Stimulated activated CD4-positive, alpha-beta T cell treated with anti-CD3 and anti-CD28 coated beads, Interleukin-2, amount 100 ng/mL, for 48 hours (primary cell): ENCODE data around the gene TBCK.
"Not testable (repeated sequence)": the region's sequence is repeated elsewhere in the genome, so short reads cannot be mapped to it uniquely, and the experiment has no call there.

ENCODE experiments used
- DNase-seq, 2 donors: peaks; one replicate each; pipeline ENCODE4 v3.0.0-alpha.2; 2020

Gene TBCK

DNA sequence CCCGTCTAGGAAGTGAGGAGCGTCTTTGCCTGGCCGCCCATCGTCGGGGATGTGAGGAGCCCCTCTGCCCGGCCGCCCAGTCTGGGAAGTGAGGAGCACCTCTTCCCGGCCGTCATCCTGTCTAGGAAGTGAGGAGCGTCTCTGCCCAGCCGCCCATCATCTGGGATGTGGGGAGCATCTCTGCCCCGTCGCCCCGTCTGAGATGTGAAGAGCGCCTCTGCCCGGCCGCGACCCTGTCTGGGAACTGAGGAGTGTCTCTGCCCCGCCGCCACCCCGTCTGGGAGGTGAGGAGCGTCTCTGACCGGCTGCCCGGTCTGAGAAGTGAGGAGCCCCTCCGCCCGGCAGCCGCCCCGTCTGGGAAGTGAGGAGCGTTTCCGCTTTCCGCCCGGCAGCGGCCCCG is 5.2 kb upstream of the TBCK start:
- not testable (repeated sequence) for DNase-seq

DNA sequence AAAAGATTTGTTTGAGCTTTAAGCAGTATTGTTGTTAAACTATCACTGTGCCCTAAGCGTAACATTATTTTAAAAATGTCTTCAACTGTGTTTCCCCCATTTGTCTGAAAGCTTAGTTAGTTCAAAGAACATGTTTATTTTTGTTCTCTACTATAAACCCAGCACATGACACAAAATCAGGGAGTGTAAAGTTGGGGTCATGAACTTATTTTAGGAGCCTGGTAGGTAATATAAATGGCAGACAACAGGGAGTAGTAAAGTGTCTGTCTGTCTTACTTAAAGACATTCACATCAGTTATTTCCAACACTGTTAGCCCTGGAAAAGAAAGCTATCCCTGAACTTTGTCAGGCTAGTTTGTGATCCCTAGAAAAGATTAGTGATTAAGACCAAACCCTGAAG is 4.2 kb upstream of the TBCK start:
- DNase-seq, result no peak

DNA sequence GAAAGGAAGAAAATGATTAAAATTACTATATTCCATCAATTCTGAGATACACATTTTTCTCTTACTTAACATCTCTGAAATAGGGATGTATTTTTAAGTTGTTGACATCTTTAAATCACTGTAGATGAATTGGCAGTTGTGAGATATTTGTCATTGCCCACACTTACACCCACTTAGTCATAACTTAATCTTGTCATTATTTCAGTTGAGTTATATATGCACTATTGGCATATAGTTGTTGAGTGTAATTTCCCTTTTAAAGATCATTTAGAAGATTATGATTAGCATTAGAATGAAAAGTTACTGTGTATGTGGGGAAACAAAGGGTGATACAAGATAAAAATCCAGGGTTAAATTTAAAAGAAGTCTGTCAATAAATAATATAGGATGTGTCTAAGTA is 2.5 kb upstream of the TBCK start:
- no peak for DNase-seq

DNA sequence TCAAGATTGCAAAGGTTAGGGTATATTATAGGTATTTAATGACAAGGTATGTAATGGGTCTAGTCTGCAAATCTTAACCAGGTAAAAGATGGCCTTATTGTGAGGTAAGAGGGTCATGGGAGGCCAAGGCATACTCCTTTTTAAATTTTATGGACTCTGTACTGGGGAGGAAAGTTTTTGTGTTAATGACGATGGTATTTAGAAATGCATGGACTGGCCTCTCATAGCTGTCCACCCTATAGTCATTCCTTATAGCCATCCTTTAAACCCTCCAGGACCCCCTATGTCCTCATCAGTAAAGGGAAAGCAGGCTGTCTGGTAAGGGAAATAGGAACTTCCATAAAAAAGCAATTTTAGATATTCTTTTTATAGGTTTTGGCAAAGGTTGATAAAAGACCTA is 1.8 kb upstream of the TBCK start:
- no peak for DNase-seq

DNA sequence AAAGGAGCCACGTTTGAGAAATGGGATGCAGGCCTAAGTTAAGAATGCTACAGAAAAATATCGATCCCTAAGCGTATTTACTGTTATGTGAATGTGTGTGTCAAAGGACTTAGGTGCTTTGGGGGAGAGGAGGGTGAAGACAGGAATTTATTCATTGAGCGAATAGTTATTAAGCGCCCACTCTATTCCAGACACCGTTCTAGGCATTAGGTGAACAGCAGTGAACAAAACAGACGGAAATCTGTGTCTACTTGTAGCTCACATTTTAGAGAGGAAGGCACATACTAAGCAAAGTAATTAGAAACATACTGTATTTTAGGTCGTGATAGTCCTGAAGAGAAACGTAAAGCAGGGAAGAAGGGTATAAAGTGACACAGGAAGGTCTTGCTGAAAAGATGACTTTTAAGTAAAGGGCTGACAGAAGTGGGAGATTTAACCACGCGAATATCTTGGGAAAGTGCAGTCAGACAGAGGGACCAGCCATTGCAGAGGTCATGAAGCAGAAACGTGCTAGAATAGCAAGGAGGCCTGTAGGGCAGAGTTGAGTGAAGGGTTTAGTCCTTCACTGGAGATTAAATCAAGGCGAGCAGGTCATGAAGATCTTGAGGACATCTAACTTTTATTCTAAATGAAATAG is 882 bp upstream of the TBCK start:
- DNase-seq, result no peak

DNA sequence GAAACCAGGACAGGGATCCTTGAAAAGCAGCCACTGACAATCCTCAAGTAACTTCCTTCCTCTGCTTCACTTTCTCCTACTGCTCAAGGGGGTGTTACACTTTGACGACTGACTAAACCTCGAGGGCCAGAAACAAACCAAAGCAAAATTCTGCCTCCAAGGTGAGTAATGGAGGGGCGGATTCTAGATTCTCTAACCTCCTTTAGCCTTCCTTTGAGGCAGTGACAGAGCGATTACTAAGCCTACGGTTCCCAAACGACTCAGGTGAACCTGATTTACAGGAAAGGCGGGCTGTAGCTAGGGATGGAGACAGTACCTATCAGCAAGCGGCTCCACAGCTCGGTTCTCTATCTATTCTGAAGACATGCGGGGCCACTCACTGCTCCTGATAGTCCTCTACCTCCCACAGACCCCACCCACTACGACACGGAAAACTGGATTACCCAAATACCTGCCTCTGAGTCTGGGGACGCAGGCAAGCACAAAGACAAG is 487 bp downstream of the TBCK start:
- peak in 1 of 2 donors; percentile 29 for DNase-seq

DNA sequence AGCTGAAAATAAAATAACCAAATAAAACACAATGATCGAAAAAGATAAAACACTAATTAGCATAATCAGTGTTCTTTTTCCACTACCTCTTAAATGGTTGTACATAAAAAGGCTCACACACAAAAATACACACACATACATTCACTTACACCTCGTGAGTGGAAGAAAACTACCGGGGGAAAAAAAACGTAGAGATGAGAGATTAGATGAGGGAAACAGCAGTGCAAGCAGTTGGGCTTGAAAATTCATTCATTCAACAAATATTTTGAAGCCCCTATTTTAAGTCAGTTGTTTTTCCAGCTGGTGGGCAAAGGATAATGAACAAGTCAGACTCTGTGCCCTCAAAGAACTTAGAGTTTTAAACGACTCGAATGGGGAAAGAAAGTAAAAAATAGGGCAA is 1.0 kb downstream of the TBCK start:
- DNase-seq, result no peak

DNA sequence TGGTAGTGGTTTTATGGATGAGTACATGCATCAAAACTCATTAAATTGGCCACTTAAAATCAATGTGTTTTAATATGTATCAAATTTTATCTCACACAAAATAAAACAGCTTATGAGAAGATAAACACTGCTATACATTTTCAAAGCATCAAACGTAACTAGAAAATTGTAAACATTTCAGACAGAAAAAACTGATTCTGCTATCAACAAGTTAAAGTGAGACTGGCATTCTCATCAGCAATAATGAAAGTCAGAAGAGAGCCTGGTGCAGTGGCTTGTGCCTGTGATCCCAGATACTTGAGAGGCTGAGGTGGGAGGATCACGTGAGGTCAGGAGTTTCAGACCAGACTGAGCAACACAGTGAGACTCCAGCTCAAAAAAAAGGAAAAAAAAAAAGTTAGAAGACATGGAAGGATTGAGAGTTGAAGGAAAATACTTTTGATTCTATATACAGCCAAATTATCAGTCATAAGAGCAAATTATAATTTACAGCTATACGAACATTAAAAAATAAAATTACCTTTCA is 2.9 kb downstream of the TBCK start:
- DNase-seq, result no peak

DNA sequence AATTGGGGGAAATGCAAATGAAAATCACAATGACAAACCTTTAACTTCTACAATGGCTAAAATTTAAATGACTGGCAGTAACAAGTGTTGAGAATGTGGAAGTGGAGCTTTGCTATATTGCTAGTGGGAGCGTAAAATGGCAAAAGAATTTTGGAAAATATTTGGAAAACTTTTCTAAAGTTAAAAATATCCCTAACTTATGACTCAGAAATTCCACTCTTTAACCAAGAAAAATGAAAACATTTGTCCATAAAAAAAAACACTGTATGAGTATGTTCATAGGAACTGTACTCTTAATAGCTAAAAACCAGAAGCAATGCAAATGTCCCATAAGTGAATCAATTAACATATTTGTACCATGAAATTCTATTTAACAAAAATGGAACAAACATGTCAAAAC is 3.6 kb downstream of the TBCK start:
- DNase-seq, result no peak

DNA sequence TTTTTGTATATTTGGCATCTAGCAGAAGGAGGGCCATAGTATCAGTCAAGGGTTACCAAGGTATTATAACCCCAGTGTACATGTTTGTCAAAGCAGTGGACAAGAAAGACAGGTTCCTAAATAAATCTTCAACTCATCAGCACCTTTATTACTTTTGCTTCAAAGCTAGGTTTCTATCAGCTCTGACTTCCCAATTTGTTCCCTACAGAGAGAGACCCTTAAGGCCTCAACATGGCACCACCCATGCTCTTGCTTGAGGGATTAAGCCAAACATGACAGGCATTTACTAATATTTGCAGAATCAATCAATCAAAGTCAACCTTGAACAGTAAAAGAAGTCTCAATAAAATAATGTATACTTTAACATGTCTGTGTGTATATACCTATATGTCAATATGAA is 9.4 kb downstream of the TBCK start:
- DNase-seq, result no peak

DNA sequence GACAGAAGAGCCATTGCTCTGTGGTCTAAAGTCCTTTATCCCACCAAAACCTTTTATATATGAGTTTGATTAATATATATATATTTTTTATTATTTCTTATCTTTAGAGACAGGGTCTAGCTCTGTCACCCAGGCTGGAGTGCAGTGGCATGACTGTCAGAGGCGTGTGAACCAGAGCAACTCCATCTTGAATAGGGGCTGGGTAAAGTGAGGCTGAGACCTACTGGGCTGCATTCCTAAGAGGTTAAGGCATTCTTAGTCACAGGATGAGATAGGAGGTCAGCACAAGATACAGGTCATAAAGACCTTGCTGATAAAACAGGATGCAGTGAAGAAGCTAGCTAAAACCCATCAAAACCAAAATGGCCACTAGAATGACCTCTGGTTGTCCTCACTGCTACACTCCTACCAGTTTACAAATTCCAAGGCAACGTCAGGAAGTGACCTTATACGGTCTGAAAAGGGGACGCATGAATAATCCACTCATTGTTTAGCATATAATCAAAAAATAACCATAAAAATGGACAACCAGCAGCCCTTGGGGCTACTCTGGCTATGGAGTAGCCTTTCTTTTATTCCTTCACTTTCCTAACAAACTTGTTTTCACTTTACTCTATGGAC is 10.5 kb downstream of the TBCK start:
- DNase-seq, result no peak

DNA sequence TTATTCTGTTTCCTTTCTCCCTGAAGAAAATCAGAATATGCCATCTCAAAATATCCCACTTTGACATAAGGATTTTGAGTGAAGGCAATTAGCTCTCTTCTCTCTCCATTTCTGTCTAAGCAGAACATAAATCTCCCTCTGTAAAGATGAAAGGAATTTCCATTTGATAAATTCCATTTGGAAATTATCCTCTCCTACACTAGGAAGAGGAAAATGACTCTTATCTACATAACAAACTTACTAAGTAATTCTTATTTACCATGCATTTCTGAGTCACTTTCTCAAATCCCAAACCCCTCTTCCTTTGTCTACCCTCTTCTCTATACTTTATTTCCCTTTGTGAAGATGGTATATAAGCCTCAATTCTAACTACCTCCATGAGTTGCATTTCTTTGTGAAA is 11.4 kb downstream of the TBCK start:
- no peak for DNase-seq

DNA sequence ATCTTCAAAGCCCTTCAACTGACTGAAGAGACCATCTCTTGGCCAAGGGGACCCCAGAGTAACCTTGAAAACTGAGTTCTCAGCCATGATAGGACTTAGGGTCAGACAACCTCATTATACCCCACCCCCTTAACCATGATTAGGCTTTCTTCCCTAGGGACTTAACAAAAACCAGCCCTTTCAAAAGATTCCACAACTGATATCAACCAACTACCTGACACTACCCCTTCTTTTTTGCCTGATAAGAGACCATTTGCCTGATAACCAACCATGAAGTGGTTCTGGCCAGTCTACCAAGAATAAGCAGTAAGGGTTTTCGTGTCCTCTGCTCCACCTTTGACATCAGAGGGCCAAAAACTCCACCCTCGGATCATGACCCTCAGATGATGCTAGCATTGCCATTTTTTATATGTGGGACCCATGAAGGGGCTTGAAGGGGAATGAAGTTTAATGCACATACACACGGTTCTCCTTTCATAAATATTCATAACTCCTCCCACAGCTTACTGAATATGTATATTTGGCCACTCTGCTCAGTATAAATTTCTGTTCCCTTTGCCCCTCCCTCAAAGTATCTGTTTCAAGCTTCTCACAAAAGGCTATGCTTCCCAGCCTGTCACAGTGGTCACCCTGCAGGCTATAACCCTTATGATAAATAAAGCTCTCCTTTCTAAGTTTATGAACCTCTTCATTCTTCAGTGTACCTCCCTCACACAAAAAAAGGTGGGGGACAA is 12.3 kb downstream of the TBCK start:
- DNase-seq, result no peak

DNA sequence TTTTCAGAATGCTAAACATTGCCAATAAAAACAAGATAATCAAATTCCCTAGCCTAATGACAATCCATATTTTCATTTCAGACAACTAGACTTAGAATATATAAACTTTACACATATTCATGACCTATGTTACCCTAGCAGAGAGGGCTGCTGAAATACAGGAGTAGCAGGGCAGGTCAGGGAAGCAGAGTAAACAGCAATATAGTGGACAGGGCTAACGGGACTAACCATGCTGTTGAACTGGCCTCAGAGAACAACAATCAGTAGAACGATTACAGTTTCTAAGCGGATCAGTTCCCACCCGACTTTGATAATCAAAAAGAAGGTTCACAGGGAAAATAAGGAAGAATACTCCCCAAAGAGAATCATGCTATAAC is 14.0 kb downstream of the TBCK start:
- no peak for DNase-seq

DNA sequence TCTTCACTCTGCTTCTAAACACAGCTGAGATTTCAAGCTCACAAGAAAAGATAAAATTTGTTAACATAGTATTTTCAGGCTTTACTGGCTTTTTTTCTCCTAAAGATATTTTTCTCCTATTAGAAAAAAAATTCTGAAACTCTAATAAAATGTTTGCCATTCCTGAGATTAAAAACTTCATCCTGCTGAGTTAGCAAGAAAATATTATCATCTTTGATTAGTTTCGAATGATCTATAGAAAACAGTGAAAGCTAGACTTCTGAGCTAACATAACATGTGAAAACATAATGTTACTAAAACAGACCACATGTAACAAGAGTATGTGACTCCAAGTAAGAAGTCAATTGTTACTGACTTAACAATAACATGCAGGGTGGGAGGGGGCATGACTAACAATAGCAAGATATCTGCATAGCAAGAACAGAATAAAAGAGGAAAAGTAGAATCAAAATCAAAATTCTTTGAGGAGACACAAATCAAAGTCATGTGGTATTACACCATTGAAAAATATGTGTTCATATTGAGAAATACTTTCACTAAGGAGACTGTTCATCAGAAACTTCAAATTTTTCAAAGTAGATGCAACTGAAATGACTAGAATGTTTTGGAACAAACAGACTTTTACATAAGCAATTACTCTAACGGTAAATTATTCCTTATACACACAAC is 14.5 kb downstream of the TBCK start:
- DNase-seq, result no peak

DNA sequence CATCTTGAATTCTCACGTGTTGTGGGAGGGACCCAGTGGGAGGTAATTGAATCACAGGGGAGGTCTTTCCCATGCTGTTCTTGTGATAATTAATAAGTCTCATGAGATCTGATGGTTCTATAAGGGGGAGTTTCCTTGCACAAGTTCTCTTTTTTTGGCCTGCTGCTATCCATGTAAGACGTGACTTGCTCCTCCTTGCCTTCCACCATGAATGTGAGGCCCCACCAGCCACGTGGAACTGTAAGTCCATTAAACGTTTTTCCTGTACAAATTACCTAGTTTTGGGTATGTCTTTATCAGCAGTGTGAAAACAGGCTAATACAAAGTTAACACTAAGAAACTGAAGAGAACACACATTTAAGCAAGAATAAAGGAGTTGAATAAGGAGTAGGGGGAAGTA is 16.0 kb downstream of the TBCK start:
- no peak for DNase-seq

DNA sequence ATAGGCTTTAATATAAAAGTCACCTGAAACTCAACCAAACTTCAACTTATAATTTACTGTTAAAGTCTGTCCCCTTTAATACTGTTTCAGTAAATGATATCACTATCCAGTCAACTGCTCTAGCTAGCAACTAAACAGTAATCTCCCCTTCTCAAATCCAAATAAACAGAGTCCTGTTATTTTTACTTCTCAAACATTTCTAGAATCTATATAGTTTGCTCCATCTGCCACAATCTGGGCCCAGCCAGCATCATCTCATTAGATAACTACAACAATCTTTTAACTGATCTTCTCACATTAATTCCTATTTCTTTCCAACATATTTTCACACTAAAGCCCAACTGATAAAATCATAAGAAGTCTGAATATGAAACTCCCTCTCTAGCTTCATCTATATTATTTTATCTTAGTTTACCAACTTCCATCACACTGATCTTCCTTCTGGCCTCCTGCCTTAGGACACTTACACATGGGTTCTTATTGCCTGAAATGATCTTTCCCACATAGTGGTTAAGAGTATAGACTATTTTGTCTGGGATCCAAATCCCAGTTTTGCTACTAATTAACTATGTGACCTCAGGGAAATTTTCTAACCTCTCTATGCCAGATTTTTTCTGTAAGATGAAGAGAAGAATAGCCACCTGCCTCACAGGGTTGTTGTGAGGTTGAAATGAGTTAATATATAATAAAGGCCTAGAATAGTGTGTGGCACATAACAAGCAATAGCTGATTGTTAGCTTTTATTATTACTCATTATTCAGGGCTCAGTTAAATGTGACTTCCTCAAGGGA is 18.6 kb downstream of the TBCK start:
- DNase-seq, result no peak

DNA sequence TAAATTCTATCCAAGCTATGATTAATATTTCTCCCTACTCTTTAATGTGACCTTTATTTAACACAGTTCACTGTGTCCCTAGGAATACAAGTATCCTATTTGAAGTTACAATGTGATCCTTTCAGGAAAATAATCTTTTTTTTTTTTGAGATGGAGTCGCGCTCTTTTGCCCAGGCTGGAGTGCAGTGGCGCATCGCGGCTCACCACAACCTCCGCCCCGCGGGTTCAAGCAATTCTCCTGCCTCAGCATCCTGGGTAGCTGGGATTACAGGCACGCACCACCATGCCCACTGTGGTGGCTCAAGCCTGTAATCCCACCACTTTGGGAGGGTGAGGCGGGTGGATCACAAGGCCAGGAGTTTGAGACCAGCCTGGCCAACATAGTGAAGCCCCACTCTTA is 21.9 kb downstream of the TBCK start:
- no peak for DNase-seq

DNA sequence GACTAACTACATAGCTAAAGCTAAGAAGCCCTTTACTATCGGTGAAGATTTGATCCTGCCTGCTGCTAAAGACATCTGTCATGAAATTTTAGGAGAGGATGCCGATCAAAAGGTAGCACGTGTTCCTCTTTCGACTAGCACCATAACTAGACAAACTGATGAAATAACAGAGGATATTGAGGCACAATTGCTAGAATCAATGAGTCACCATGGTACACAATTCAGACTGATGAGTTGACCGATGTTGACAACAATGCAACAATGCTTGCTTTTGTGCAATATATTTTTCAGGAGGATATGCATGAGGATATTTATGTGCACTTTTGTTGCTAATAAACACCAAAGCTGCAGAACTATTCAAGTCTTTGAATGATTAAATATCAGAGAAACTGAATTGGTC is 24.3 kb downstream of the TBCK start:
- DNase-seq, result no peak

DNA sequence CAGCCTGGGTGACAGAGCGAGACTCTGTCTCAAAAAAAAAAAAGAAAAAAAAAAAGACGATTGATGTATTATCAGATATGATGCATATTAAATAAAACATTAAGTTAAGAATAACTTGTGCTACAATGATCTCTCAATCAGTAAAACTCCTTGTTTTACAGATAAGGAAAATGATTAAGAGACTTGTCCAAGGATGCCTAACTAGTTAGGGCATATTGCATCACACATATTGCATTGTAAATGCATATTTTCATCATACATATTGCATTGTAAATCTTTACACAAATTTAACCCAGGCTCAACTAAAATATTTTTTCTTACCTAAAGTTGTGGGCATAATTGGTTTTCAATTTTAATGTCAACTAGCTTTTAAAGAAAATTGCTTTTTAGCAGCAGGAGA is 26.3 kb downstream of the TBCK start:
- DNase-seq, result no peak

DNA sequence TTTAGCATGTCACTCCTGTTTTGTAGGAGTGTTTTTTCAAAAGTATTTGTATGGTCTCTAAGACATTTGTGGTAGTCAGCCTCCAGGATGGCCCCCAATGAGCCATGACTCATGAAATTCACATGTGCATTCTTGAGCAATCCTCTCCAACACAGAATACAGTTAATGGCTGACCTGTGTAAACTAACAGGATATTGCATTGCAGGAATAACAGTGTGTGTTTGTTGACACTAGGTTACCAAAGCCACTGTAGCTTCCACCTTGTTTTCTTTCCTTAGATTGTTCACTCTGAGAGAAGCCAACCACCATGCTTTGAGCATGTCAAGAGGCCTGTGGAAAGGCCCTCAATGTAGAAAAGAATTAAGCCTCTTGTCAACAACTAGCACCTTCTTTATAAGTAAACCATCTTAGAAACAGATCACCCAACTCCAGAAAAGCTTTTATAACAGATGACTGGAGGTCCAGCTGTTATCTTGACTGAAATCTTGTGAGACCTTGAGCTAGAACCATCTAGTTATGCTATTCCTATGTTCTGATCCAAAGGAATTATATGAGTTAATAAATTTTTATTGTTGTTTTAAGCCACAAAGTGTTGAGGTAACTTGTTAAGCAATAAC is 28.5 kb downstream of the TBCK start:
- DNase-seq, result no peak

DNA sequence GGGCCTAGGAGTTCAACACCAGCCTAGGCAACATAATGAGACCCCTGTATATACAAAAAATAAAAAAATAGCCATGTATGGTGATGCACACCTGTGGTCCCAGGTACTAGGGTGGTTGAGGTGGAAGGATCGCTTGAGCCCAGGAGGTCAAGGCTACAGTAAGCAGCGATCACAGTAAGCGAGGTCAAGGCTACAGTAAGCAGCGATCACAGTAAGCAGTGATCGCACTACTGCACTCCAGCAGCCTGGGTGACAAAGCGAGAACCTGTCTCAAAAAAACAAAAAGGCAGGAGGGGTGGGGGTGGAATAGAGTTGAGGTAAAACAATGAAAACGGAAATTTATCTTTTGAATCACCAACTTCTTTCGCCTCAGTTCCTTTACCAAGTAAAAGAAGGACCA is 29.4 kb downstream of the TBCK start:
- DNase-seq, result no peak
